Progenitor cell of endocrine pancreas (in vitro differentiated cells): ENCODE results near the gene GNRHR. TPM values are rescaled to one million over a fixed set of nuclear protein-coding genes. Genes with fewer than 3 reads are reported as not detected.
A peak's percentile ranks its signal among the peaks of the same experiment; 100 is the strongest.

ENCODE experiments used
- DNase-seq: peaks from one replicate; pipeline ENCODE4 v3.0.0; 2021; ENCODE audit warnings: low spot score; ENCODE audit not compliant: unreplicated experiment
- H3K27ac Mint-ChIP-seq: 2 replicates; pipeline ENCODE4 v1.8.0; 2021; ENCODE audit warnings: mild to moderate bottlenecking, moderate library complexity, mixed read lengths
- H3K27me3 Mint-ChIP-seq: 2 replicates; pipeline ENCODE4 v1.8.0; 2021; ENCODE audit warnings: mixed read lengths
- H3K36me3 Mint-ChIP-seq: 2 replicates; pipeline ENCODE4 v1.8.0; 2022; ENCODE audit warnings: mixed read lengths; ENCODE audit not compliant: insufficient read depth
- H3K4me1 Mint-ChIP-seq: 2 replicates; pipeline ENCODE4 v1.8.0; 2021; ENCODE audit warnings: low read depth, mixed read lengths
- H3K4me3 Mint-ChIP-seq: 2 replicates; pipeline ENCODE4 v1.8.0; 2021; ENCODE audit warnings: low read depth, mild to moderate bottlenecking, moderate library complexity, mixed read lengths
- H3K9me3 Mint-ChIP-seq: 2 replicates; pipeline ENCODE4 v1.8.0; 2021; ENCODE audit warnings: low read depth, mixed read lengths
- CTCF ChIP-seq: fragments of 200-600 bp; sonication (generic); IDR thresholded peaks from one replicate; pipeline ENCODE4 v1.5.0; 2021; ENCODE audit warnings: antibody characterized with exemption, mild to moderate bottlenecking; ENCODE audit not compliant: unreplicated experiment
- total RNA-seq: library from RNA; stranded (reverse); gene quantifications from 2 replicates; pipeline ENCODE4 v1.2.1, GENCODE V29; 2021

The GNRHR gene
- total RNA-seq, 1 donor from 2014 or later: not detected

DNA sequence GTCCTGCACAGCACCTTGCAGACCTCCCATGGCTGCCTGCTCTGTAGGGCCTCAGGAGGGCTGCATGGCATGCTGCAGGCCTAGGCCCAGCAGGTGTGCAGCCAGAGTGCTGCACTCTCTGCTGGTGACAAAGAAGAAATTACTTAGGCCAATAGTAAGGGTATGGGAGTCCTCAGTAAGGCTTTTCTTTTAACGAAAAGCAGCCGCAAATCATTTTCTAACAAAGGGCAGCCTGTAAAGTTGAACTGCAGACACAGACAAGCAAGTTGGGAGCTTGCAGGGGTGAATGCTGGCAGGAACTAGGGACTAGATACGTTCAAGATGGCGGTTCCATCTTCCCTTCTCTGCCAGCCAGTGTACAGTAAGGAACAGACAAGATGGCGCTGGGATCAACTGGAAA lies 30.8 kb downstream of the GNRHR start:
- Mint-ChIP-seq H3K36me3 (peaks cover 18% of the 10 kb centered on the region), H3K27me3 (no peaks in the 10 kb centered on the region), H3K4me1 (no peaks in the 10 kb centered on the region), H3K4me3 (no peak overlapping the region), H3K27ac (no peak overlapping the region), H3K9me3 (peaks cover 11% of the 10 kb centered on the region)
- TF ChIP-seq CTCF: no peak
- no peak for DNase-seq

GRCh38 chr4:67721770-67722597 lies 32.2 kb downstream of the GNRHR start:
- Mint-ChIP-seq H3K27ac (no peak overlapping the region), H3K4me3 (no peak overlapping the region), H3K27me3 (no peaks in the 10 kb centered on the region), H3K4me1 (no peaks in the 10 kb centered on the region), H3K36me3 (peaks cover 16% of the 10 kb centered on the region), H3K9me3 (peaks cover 4% of the 10 kb centered on the region)
- DNase-seq: no peak
- TF ChIP-seq CTCF: no peak

- Mint-ChIP-seq H3K27me3 (no peaks in the 10 kb centered on the region), H3K36me3 (peaks cover 19% of the 10 kb centered on the region), H3K4me1 (no peaks in the 10 kb centered on the region), H3K27ac (no peak overlapping the region), H3K9me3 (no peaks in the 10 kb centered on the region), H3K4me3 (no peak overlapping the region)
- no peak for TF ChIP-seq CTCF
- DNase-seq: no peak
Observed at GRCh38 chr4:67721315-67721769, 32.8 kb downstream of the GNRHR start.

GRCh38 chr4:67719953-67720617 lies 34.1 kb downstream of the GNRHR start:
- Mint-ChIP-seq H3K36me3 (peaks cover 21% of the 10 kb centered on the region), H3K27ac (peak overlapping the region; percentile 45), H3K4me3 (no peak overlapping the region), H3K9me3 (no peaks in the 10 kb centered on the region), H3K4me1 (no peaks in the 10 kb centered on the region), H3K27me3 (no peaks in the 10 kb centered on the region)
- no peak for TF ChIP-seq CTCF
- no peak for DNase-seq

DNA sequence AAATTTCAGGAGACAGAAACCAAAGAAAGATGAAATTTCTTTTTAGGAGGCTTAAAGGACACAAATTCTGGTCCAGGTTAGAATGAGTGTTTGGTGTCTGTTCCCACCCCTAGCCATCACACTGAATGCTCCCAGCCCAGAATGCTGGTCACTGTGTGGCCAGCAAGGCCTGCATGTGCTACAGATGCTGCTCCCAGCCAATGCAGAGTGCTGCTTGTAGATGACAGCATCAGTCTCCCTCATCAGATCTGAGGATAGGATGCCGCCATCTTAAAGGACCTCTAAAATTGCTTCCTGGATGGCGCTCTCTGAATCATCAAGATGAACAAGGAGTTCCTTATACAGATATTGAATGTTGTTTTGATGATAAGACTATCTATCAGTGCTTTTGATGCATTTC lies 35.3 kb downstream of the GNRHR start:
- H3K9me3 Mint-ChIP-seq: no peaks in the 10 kb centered on the region
- no peak for DNase-seq
- no peak for TF ChIP-seq CTCF
- H3K4me3 Mint-ChIP-seq: no peak overlapping the region
- H3K4me1 Mint-ChIP-seq: peaks cover 2% of the 10 kb centered on the region
- H3K27me3 Mint-ChIP-seq: no peaks in the 10 kb centered on the region
- H3K36me3 Mint-ChIP-seq: peaks cover 21% of the 10 kb centered on the region
- no peak overlapping the region for H3K27ac Mint-ChIP-seq
